Measurements from ENCODE around the gene TNNT2. TPM values are rescaled to one million over a fixed set of nuclear protein-coding genes. Genes with fewer than 3 reads are reported as not detected.

TNNT2 gene
- total and polyA plus RNA-seq, 2 of the 13 experiments (the other 11 are each of a cell fraction or from before 2014, with no cell fraction given) = 0.20 to 0.63 TPM

- FAIRE-seq = no peak
- no peak for DNase-seq (ENCODE audit: low spot score)
- Histone ChIP-seq H3K79me2 (ENCODE audit: insufficient read depth, low read length) (no peaks in the 10 kb centered on the region), H3K36me3 (replicated peaks in 1 of 2; ENCODE audit: control insufficient read depth in 1 of 2, insufficient read depth in 2 of 2, low read length in 2 of 2) (no peaks in the 10 kb centered on the region), H3K4me1 (ENCODE audit: insufficient read depth, low read length) (no peaks in the 10 kb centered on the region), H3K27me3 (ENCODE audit: control insufficient read depth in 1 of 2, insufficient read depth in 2 of 2, low read length in 2 of 2) (peaks cover 0 to 12% of the 10 kb centered on the region in 2 experiments; a peak in 2 of 5 replicates), H3K4me3 (replicated peaks in 1 of 3; ENCODE audit: insufficient read depth in 1 of 3, low read depth in 2 of 3, low read length in 3 of 3) (no peak overlapping the region), H2AFZ (ENCODE audit: low read length) (no peak overlapping the region), H3K4me2 (ENCODE audit: low read depth, low read length) (no peak overlapping the region), H3K27ac (ENCODE audit: extremely low read length, insufficient read depth, low read length) (no peak overlapping the region), H3K9me3 (ENCODE audit: low read length) (no peaks in the 10 kb centered on the region), H4K20me1 (ENCODE audit: insufficient read depth, low read length) (no peaks in the 10 kb centered on the region), H3K9ac (ENCODE audit: insufficient read depth, low read depth, low read length) (no peak overlapping the region)
- ChIA-PET POLR2A (no interaction called here), CTCF (ENCODE audit: low intra/inter-chr PET ratio, low total read pairs) (no interaction called here)
- no peak for ATAC-seq
- intact Hi-C loops (cut with micrococcal nuclease; ENCODE audit: unreplicated experiment) (no loop called here), in situ Hi-C loops (cut with HindIII; ENCODE audit: extremely low pct_ligation_motif_present, low pct_unique_long_range_greater_than_20kb) (no loop called here)
- TF ChIP-seq GATAD2A (CRISPR knock-in tag; IDR thresholded peaks at IDR 0.05) (no peak), NR0B2 (CRISPR knock-in tag; IDR thresholded peaks at IDR 0.05) (no peak), ZSCAN9 (CRISPR knock-in tag; IDR thresholded peaks at IDR 0.05; ENCODE audit: borderline replicate concordance) (no peak), ZNF205 (CRISPR knock-in tag; IDR thresholded peaks at IDR 0.05) (no peak), KDM1A (CRISPR knock-in tag; IDR thresholded peaks at IDR 0.05) (no peak), JUND (CRISPR knock-in tag; IDR thresholded peaks at IDR 0.05) (no peak), ZNF441 (CRISPR knock-in tag; IDR thresholded peaks at IDR 0.05; ENCODE audit: borderline replicate concordance) (no peak), ZNF329 (CRISPR knock-in tag; IDR thresholded peaks at IDR 0.05; ENCODE audit: low read depth) (no peak), GATA4 (IDR thresholded peaks at IDR 0.05; ENCODE audit: borderline replicate concordance, low read depth) (no peak), ZNF557 (CRISPR knock-in tag; IDR thresholded peaks at IDR 0.05) (no peak), WIZ (CRISPR knock-in tag; IDR thresholded peaks at IDR 0.05) (no peak), MED8 (CRISPR knock-in tag; IDR thresholded peaks at IDR 0.05; ENCODE audit: insufficient replicate concordance) (no peak), HOXA5 (CRISPR knock-in tag; IDR thresholded peaks at IDR 0.05) (no peak), GMEB1 (CRISPR knock-in tag; IDR thresholded peaks at IDR 0.05; ENCODE audit: borderline replicate concordance) (no peak), HNRNPUL1 (IDR thresholded peaks at IDR 0.05; ENCODE audit: low read depth, low read length) (no peak), ZNF709 (CRISPR knock-in tag; IDR thresholded peaks at IDR 0.05) (no peak), ARHGAP35 (CRISPR knock-in tag; IDR thresholded peaks at IDR 0.05; ENCODE audit: borderline replicate concordance) (no peak), PITX1 (CRISPR knock-in tag; IDR thresholded peaks at IDR 0.05) (no peak)
- 36% methylated on average over 7 of the region's 7 CpGs for WGBS (ENCODE audit: low lambda C conversion rate)
- BruUV-seq (replicated peaks) = no TSS peak
These were observed 26.6 kb downstream of the TNNT2 start for GRCh38 chr1:201350884-201351283.
